GM12875 (cell line): Measurements from ENCODE around the gene TBC1D16.

ENCODE experiments used
- H3K4me3 ChIP-seq: one replicate; pipeline ENCODE4 v1.5.1; 2011; ENCODE audit warnings: low read depth, low read length, control low read depth
- CTCF ChIP-seq: IDR thresholded peaks from 2 replicates; pipeline ENCODE4 v1.5.1; 2011; ENCODE audit warnings: low read depth, mild to moderate bottlenecking, control low read depth, inconsistent platforms, low read length, moderate library complexity, borderline replicate concordance; ENCODE audit not compliant: insufficient read depth

Gene TBC1D16

GRCh38 chr17:80063830-80064585 lies 28.3 kb upstream of the TBC1D16 start:
- no peak overlapping the region for H3K4me3 ChIP-seq
- no peak for TF ChIP-seq CTCF

GRCh38 chr17:80061421-80061820 lies 25.7 kb upstream of the TBC1D16 start:
- H3K4me3 ChIP-seq = no peak overlapping the region
- TF ChIP-seq CTCF = no peak

GRCh38 chr17:80060644-80061043 lies 25.0 kb upstream of the TBC1D16 start:
- no peak overlapping the region for H3K4me3 ChIP-seq
- TF ChIP-seq CTCF = no peak

GRCh38 chr17:80058311-80058955 lies 22.8 kb upstream of the TBC1D16 start:
- no peak overlapping the region for H3K4me3 ChIP-seq
- no peak for TF ChIP-seq CTCF

GRCh38 chr17:80055597-80055996 lies 19.9 kb upstream of the TBC1D16 start:
- TF ChIP-seq CTCF = no peak
- no peak overlapping the region for H3K4me3 ChIP-seq

GRCh38 chr17:80053102-80053501 lies 17.4 kb upstream of the TBC1D16 start:
- no peak overlapping the region for H3K4me3 ChIP-seq
- TF ChIP-seq CTCF = no peak

GRCh38 chr17:80051681-80052080 lies 16.0 kb upstream of the TBC1D16 start:
- H3K4me3 ChIP-seq = no peak overlapping the region
- TF ChIP-seq CTCF = no peak
